ENCODE results near the gene TBC1D22A.

DNA sequence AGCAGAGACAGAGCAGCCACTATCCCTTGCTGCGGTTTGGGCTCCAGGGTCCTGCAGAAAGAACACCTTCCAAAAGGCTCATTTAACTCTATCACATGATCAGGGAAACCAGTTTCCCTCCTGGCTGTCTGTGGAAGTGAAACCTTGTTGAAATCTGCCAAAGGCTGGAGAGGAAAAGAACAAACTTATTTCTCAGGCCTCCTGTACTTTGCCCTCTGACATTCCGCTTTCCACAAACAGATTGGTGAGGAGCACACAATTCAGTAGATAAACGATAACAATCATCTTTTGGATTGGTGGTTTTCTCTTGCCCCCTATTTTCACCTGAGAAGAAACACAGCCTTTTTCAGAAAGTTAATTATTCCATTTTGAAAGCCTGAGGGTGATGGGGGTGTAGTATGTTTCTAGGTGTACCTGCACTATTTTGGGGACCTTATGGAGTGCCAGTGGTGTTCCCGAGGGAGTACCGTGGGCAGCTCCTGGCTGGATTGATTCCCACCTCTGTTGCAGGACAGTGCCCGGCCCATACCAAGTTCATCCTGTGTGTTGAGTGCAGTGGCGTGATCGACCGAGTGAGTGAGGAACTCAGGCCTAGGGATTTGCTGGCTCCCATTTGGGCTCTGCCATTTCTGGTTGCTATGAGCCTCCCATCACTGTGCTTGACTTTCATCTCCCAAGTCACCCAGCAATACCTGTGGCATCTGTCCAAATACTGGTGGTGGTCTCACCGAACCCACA, 102.0 kb downstream of the TBC1D22A start:
- TF ChIP-seq EZH2phosphoT487 (IDR thresholded peaks at IDR 0.05; ENCODE audit: borderline replicate concordance, low read depth, low read length), result no peak
- TF ChIP-seq, protein P1, sequence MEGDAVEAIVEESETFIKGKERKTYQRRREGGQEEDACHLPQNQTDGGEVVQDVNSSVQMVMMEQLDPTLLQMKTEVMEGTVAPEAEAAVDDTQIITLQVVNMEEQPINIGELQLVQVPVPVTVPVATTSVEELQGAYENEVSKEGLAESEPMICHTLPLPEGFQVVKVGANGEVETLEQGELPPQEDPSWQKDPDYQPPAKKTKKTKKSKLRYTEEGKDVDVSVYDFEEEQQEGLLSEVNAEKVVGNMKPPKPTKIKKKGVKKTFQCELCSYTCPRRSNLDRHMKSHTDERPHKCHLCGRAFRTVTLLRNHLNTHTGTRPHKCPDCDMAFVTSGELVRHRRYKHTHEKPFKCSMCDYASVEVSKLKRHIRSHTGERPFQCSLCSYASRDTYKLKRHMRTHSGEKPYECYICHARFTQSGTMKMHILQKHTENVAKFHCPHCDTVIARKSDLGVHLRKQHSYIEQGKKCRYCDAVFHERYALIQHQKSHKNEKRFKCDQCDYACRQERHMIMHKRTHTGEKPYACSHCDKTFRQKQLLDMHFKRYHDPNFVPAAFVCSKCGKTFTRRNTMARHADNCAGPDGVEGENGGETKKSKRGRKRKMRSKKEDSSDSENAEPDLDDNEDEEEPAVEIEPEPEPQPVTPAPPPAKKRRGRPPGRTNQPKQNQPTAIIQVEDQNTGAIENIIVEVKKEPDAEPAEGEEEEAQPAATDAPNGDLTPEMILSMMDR (conservative IDR thresholded peaks at IDR 0.05; ENCODE audit: low read length), result no peak

All from OCI-LY7 (cell line).